Stomach (tissue), 4 donors: Measurements from ENCODE around the gene PABPC3.

Experiments
- CTCF ChIP-seq, 7 experiments: fragments of 450-650 bp in 4 of 7; fragments of 200-600 bp in 3 of 7; sonication (generic) in 3 of 7; IDR thresholded peaks; one replicate each; pipeline ENCODE4 v1.5.1; 2016 to 2019; ENCODE audit warnings: antibody characterized with exemption in 7 of 7, control low read depth in 2 of 7, mild to moderate bottlenecking in 1 of 7
- EP300 ChIP-seq: sonication (generic); formaldehyde crosslinking; IDR thresholded peaks from one replicate; pipeline ENCODE4 v1.6.1; 2017; ENCODE audit warnings: antibody characterized with exemption
- POLR2A ChIP-seq, 4 donors: fragments of 450-650 bp; IDR thresholded peaks; one replicate each; pipeline ENCODE4 v1.6.1; 2016; ENCODE audit warnings: antibody characterized with exemption in 4 of 4, control low read depth in 2 of 4, mild to moderate bottlenecking in 1 of 4, moderate library complexity in 1 of 4
- POLR2AphosphoS5 ChIP-seq, 3 donors: sonication (generic); formaldehyde crosslinking; IDR thresholded peaks; one replicate each; pipeline ENCODE4 v1.6.1; 2016; ENCODE audit warnings: antibody characterized with exemption in 3 of 3

GRCh38 chr13:25109341-25109740 is 13.4 kb downstream of the PABPC3 start:
- no peak for TF ChIP-seq CTCF (IDR thresholded peaks at IDR 0.05)
- no peak for TF ChIP-seq EP300
- no peak for TF ChIP-seq POLR2A (IDR thresholded peaks at IDR 0.05)
- no peak for TF ChIP-seq POLR2AphosphoS5 (IDR thresholded peaks at IDR 0.05)
